NCI-H345 treated with DMSO at 0.1 percent for 48 hours (cell line): Measurements from ENCODE around the gene PPL.
"Not testable (repeated sequence)": the region's sequence is repeated elsewhere in the genome, so short reads cannot be mapped to it uniquely, and the experiment has no call there.

Source experiments
- DNase-seq: peaks from one replicate; lab custom pipeline; 2025; ENCODE audit not compliant: unreplicated experiment; lab: John Stamatoyannopoulos, UW

The PPL gene

GRCh38 chr16:4913774-4914525 is 23.0 kb downstream of the PPL start:
- no peak for DNase-seq

GRCh38 chr16:4913130-4913773 is 23.7 kb downstream of the PPL start:
- DNase-seq, result no peak

- no peak for DNase-seq
These were observed 25.0 kb downstream of the PPL start for GRCh38 chr16:4911970-4912386.

- DNase-seq, result no peak
These were observed 26.1 kb downstream of the PPL start for GRCh38 chr16:4910828-4911227.

- DNase-seq, result no peak
These were observed 27.1 kb downstream of the PPL start for GRCh38 chr16:4909825-4910224.

- DNase-seq, result no peak
These were observed 28.0 kb downstream of the PPL start for GRCh38 chr16:4908854-4909401.

GRCh38 chr16:4904942-4905615 is 31.9 kb downstream of the PPL start:
- DNase-seq, result no peak

GRCh38 chr16:4904108-4904941 is 32.6 kb downstream of the PPL start:
- DNase-seq, result no peak

GRCh38 chr16:4902038-4902437 is 34.9 kb downstream of the PPL start:
- no peak for DNase-seq

- no peak for DNase-seq
These were observed 36.2 kb downstream of the PPL start for GRCh38 chr16:4900750-4901149.

GRCh38 chr16:4900036-4900435 is 36.9 kb downstream of the PPL start:
- DNase-seq, result no peak

GRCh38 chr16:4899474-4899846 is 37.5 kb downstream of the PPL start:
- DNase-seq, result no peak

- no peak for DNase-seq
These were observed 38.0 kb downstream of the PPL start for GRCh38 chr16:4898811-4899473.

- DNase-seq, result no peak
These were observed 39.6 kb downstream of the PPL start for GRCh38 chr16:4897328-4897727.

- not testable (repeated sequence) for DNase-seq
These were observed 40.2 kb downstream of the PPL start for GRCh38 chr16:4896761-4897160.

- DNase-seq, result no peak
These were observed 41.6 kb downstream of the PPL start for GRCh38 chr16:4895366-4895765.

- no peak for DNase-seq
These were observed 42.4 kb downstream of the PPL start for GRCh38 chr16:4894276-4895150.

GRCh38 chr16:4893103-4893862 is 43.7 kb downstream of the PPL start:
- no peak for DNase-seq
